K562 (cell line): ENCODE data around the gene IFT122. TPM values are rescaled to one million over a fixed set of nuclear protein-coding genes. Genes with fewer than 3 reads are reported as not detected.

Experiments used
- ATAC-seq: fragments of 200-7000 bp; cut with Tn5 transposase; 3 replicates; pipeline ENCODE4 v1.9.1; 2020; ENCODE audit warnings: moderate library complexity
- BruUV-seq: library from RNA; stranded (reverse); fragments of 400-500 nt; replicated peaks from 2 replicates; lab custom pipeline; 2021; lab: Mats Ljungman, UMichigan
- CTCF ChIA-PET: fragments of 300-600 bp; formaldehyde crosslinking; extraction: SDS; loops from one replicate; lab custom pipeline; 2021; ENCODE audit warnings: low intra/inter-chr PET ratio; lab: Yijun Ruan, JAX
- POLR2A ChIA-PET: fragments of 300-600, 350-650 bp; sonication (Branson Sonifier 250); formaldehyde crosslinking; extraction: SDS; loops from one replicate; lab custom pipeline; 2021; ENCODE audit warnings: antibody characterized with exemption, inconsistent platforms; lab: Yijun Ruan, JAX
- DNase-seq, 4 experiments: peaks; one replicate each; pipeline versions ENCODE4 v3.0.0 to v3.0.0-alpha.2; 2011 to 2018; ENCODE audit warnings: low spot score in 3 of 4, mixed read lengths in 3 of 4; ENCODE audit errors: extremely low read depth in 1 of 4
- FAIRE-seq: peaks from 2 replicates; lab custom pipeline; 2011; peaks lifted over from hg19 to GRCh38; lab: Jason Lieb, UNC
- H2AFZ ChIP-seq: 2 replicates; pipeline ENCODE4 v1.6.0; 2011; ENCODE audit warnings: low read depth, low read length, control low read depth, inconsistent platforms
- H3K27ac ChIP-seq: fragments of 200-600 bp; 3 replicates; pipeline ENCODE4 v1.8.0; 2011; ENCODE audit warnings: low read depth, mild to moderate bottlenecking, control low read depth, inconsistent platforms, low read length, moderate library complexity, mixed read lengths; ENCODE audit errors: extremely low read depth
- H3K27me3 ChIP-seq, 2 experiments: fragments of 300-600 bp in 1 of 2; 2 replicates in 1 of 2; 3 replicates in 1 of 2; pipeline versions ENCODE4 v1.6.0 to v1.8.0; 2011; ENCODE audit warnings: inconsistent platforms in 2 of 2, low read length in 2 of 2, mild to moderate bottlenecking in 1 of 2, mixed read lengths in 1 of 2, moderate library complexity in 1 of 2; ENCODE audit not compliant: control insufficient read depth in 2 of 2, insufficient read depth in 2 of 2
- H3K36me3 ChIP-seq: fragments of 300-600 bp; 3 replicates; pipeline ENCODE4 v1.8.0; 2011; ENCODE audit warnings: mild to moderate bottlenecking, low read length, inconsistent platforms; ENCODE audit not compliant: control insufficient read depth, insufficient read depth
- H3K4me1 ChIP-seq, 2 experiments: fragments of 200-600 bp in 1 of 2; replicated peaks in 1 of 2; 2 replicates in 1 of 2; 3 replicates in 1 of 2; pipeline versions ENCODE4 v1.5.1 to v1.8.0; 2011; ENCODE audit warnings: inconsistent platforms in 2 of 2, low read length in 2 of 2, mild to moderate bottlenecking in 1 of 2, mixed read lengths in 1 of 2, moderate library complexity in 1 of 2; ENCODE audit not compliant: control insufficient read depth in 2 of 2, insufficient read depth in 2 of 2
- H3K4me2 ChIP-seq: 2 replicates; pipeline ENCODE4 v1.6.1; 2011; ENCODE audit warnings: low read length, control low read depth, inconsistent platforms, mixed read lengths; ENCODE audit not compliant: insufficient read depth
- H3K4me3 ChIP-seq: fragments of 200-600 bp; sonication (generic), shearing (Covaris generic); 2 replicates; pipeline ENCODE4 v1.5.1; 2016; ENCODE audit warnings: control low read depth, inconsistent platforms
- H3K79me2 ChIP-seq: fragments of 200-600 bp; 3 replicates; pipeline ENCODE4 v1.8.0; 2011; ENCODE audit warnings: low read length, inconsistent platforms; ENCODE audit not compliant: control insufficient read depth, insufficient read depth
- H3K9ac ChIP-seq, 2 experiments: 2 replicates each; pipeline versions ENCODE4 v1.6.0 to v1.6.1; 2011; ENCODE audit warnings: low read depth in 2 of 2, low read length in 2 of 2, control low read depth in 1 of 2, inconsistent platforms in 1 of 2, mild to moderate bottlenecking in 1 of 2, mixed read lengths in 1 of 2; ENCODE audit not compliant: insufficient read depth in 1 of 2
- H3K9me1 ChIP-seq: one replicate; pipeline ENCODE4 v1.6.0; 2011; ENCODE audit warnings: inconsistent platforms, mild to moderate bottlenecking, low read length, moderate library complexity; ENCODE audit not compliant: control insufficient read depth, insufficient read depth
- H3K9me3 ChIP-seq: replicated peaks from 2 replicates; pipeline ENCODE4 v1.5.1; 2011; ENCODE audit warnings: low read depth, low read length, inconsistent platforms; ENCODE audit not compliant: control insufficient read depth, insufficient read depth
- H4K20me1 ChIP-seq: replicated peaks from 2 replicates; pipeline ENCODE4 v1.6.1; 2011; ENCODE audit warnings: low read length, inconsistent platforms, mixed read lengths; ENCODE audit not compliant: control insufficient read depth, insufficient read depth
- KLF6 ChIP-seq: fragments of 250-450 bp; sonication (Bioruptor Pico); IDR thresholded peaks from 2 replicates; pipeline ENCODE4 v1.4.0; 2020; ENCODE audit warnings: mild to moderate bottlenecking, moderate library complexity, borderline replicate concordance
- RBM15 ChIP-seq: fragments of 200-400 bp; formaldehyde crosslinking; IDR thresholded peaks from 2 replicates; pipeline ENCODE4 v1.6.1; 2018; ENCODE audit warnings: mild to moderate bottlenecking, low read length, moderate library complexity; ENCODE audit not compliant: insufficient read depth
- ZBTB33 ChIP-seq: sonication (generic); formaldehyde crosslinking; IDR thresholded peaks from 2 replicates; pipeline ENCODE4 v1.8.1; 2023; ENCODE audit warnings: mild to moderate bottlenecking, missing genetic modification reagents
- WGBS: fragments of 100-300 bp; shearing (Covaris generic); methylation state at CpG from one replicate; pipeline ENCODE4 v1.1.6; 2016; ENCODE audit warnings: low coverage, mixed read lengths; ENCODE audit not compliant: insufficient coverage; ENCODE audit errors: missing lambda C conversion rate; 5-methylcytosine and 5-hydroxymethylcytosine counted together
- in situ Hi-C: fragments of 300-500 bp; cut with MboI; formaldehyde crosslinking; loops from 4 replicates; pipeline ENCODE4 v1.15.0; 2018; ENCODE audit warnings: inconsistent platforms, mixed read lengths
- intact Hi-C: fragments of 100-400 bp; cut with micrococcal nuclease; formaldehyde crosslinking; loops from 2 replicates; pipeline ENCODE4 v1.14.2; 2022
- polyA plus RNA-seq, 8 experiments: library from polyadenylated mRNA; depleted of rRNA in 4 of 8; stranded (reverse) in 5 of 8; unstranded in 3 of 8; fragments of >200 nt; fragmentation: Nextera tagmentation in 2 of 8; fragmentation: Illumina TruSeq in 1 of 8; extraction: Ambion mirVana in 2 of 8; extraction: Trizol in 1 of 8; gene quantifications; 2 replicates each; pipeline versions ENCODE4 v1.2.1 to v1.2.3, GENCODE V29; 2011 to 2014; ENCODE audit warnings: inconsistent platforms in 1 of 8, missing spikeins in 1 of 8
- total RNA-seq, 7 experiments: library from RNA; depleted of rRNA in 6 of 7; stranded (reverse); fragments of >200 nt in 6 of 7; fragmentation: Illumina TruSeq in 2 of 7; extraction: Trizol in 2 of 7; gene quantifications; 2 replicates each; pipeline versions ENCODE4 v1.2.1 to v1.2.3, GENCODE V29; 2011 to 2021; ENCODE audit warnings: low replicate concordance in 1 of 7
- TF ChIP-seq, protein P1 (sequence below): fragments of 250-450 bp; sonication (Bioruptor Pico); IDR thresholded peaks from 2 replicates; pipeline ENCODE4 v1.6.1; 2021; ENCODE audit warnings: mild to moderate bottlenecking

The IFT122 gene
- total and polyA plus RNA-seq, 9 of the 15 experiments (the other 6 are each of a cell fraction or from before 2014, with no cell fraction given): 2.4 to 11.5 (median 7.7) TPM

GRCh38 chr3:129565902-129566301 lies 125.9 kb downstream of the IFT122 start (continued):
- TF ChIP-seq, protein P1, sequence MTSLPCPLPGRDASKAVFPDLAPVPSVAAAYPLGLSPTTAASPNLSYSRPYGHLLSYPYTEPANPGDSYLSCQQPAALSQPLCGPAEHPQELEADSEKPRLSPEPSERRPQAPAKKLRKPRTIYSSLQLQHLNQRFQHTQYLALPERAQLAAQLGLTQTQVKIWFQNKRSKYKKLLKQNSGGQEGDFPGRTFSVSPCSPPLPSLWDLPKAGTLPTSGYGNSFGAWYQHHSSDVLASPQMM (CRISPR knock-in tag): no peak
- TF ChIP-seq, all 486 proteins: peak for 2

GRCh38 chr3:129567176-129567705 lies 127.2 kb downstream of the IFT122 start:
- no peaks in the 10 kb centered on the region for H3K79me2 ChIP-seq
- no peaks in the 10 kb centered on the region for H4K20me1 ChIP-seq
- intact Hi-C loops: no loop called here
- no peak overlapping the region for H2AFZ ChIP-seq
- DNase-seq (no peak), ATAC-seq (no peak), FAIRE-seq (no peak)
- H3K9ac ChIP-seq: no peak overlapping the region
- H3K4me2 ChIP-seq: no peak overlapping the region
- 76% methylated on average over 8 of the region's 18 CpGs for WGBS
- no peak overlapping the region for H3K27ac ChIP-seq
- no peaks in the 10 kb centered on the region for H3K9me1 ChIP-seq
- POLR2A ChIA-PET: no interaction called here
- CTCF ChIA-PET: no interaction called here
- in situ Hi-C loops: no loop called here
- no TSS peak for BruUV-seq
- peaks cover 11% of the 10 kb centered on the region; the same call in 1 of the 3 replicates for H3K36me3 ChIP-seq
- no peaks in the 10 kb centered on the region for H3K9me3 ChIP-seq
- TF ChIP-seq KLF6 (CRISPR knock-in tag) (no peak), ZBTB33 (CRISPR knock-in tag) (peak; percentile 67), RBM15 (no peak)
- no peak overlapping the region for H3K4me3 ChIP-seq
- no peaks in the 10 kb centered on the region for H3K27me3 ChIP-seq
- peaks cover 0 to 12% of the 10 kb centered on the region in 2 experiments; a peak in 2 of 5 replicates for H3K4me1 ChIP-seq
